HepG2 (cell line): Measurements from ENCODE around the gene PIK3R4. TPM values are rescaled to one million over a fixed set of nuclear protein-coding genes. Genes with fewer than 3 reads are reported as not detected.

Source experiments
- ARID5B ChIP-seq: IDR thresholded peaks from 2 replicates; pipeline ENCODE4 v1.4.0; 2020; ENCODE audit warnings: mild to moderate bottlenecking, missing genetic modification reagents
- BRD4 ChIP-seq: sonication (generic); formaldehyde crosslinking; IDR thresholded peaks from 2 replicates; pipeline ENCODE4 v1.4.0; 2020; ENCODE audit warnings: missing genetic modification reagents
- DMAP1 ChIP-seq: IDR thresholded peaks from 2 replicates; pipeline ENCODE4 v1.6.1; 2016
- ETV6 ChIP-seq: sonication (generic); formaldehyde crosslinking; conservative IDR thresholded peaks from 2 replicates; pipeline ENCODE4 v1.4.0; 2020; ENCODE audit warnings: missing genetic modification reagents
- FOXA3 ChIP-seq: IDR thresholded peaks from 2 replicates; pipeline ENCODE4 v1.6.1; 2016; ENCODE audit warnings: missing genetic modification reagents, missing compliant biosample characterization
- FOXO1 ChIP-seq: sonication (generic); formaldehyde crosslinking; IDR thresholded peaks from 2 replicates; pipeline ENCODE4 v1.4.0; 2020; ENCODE audit warnings: missing genetic modification reagents
- HMG20A ChIP-seq: IDR thresholded peaks from 2 replicates; pipeline ENCODE4 v1.6.1; 2016; ENCODE audit warnings: borderline replicate concordance
- MIER2 ChIP-seq: IDR thresholded peaks from 2 replicates; pipeline ENCODE4 v1.6.1; 2016; ENCODE audit warnings: missing biosample characterization, missing genetic modification reagents
- PCBP1 ChIP-seq: fragments of 200-400 bp; formaldehyde crosslinking; IDR thresholded peaks from 2 replicates; pipeline ENCODE4 v1.6.1; 2017; ENCODE audit warnings: mild to moderate bottlenecking, low read depth, low read length, borderline replicate concordance
- RARA ChIP-seq: IDR thresholded peaks from 2 replicates; pipeline ENCODE4 v1.6.1; 2016; ENCODE audit warnings: missing genetic modification reagents, missing compliant biosample characterization
- SOX13 ChIP-seq, 3 experiments: fragments of 450-650 bp in 1 of 3; sonication (generic) in 1 of 3; formaldehyde crosslinking in 1 of 3; IDR thresholded peaks in 2 of 3; conservative IDR thresholded peaks in 1 of 3; 2 replicates each; pipeline versions ENCODE4 v1.5.0 to v1.6.1; 2016 to 2020; ENCODE audit warnings: antibody characterized with exemption in 1 of 3, mild to moderate bottlenecking in 1 of 3, missing compliant biosample characterization in 1 of 3, missing genetic modification reagents in 1 of 3, moderate library complexity in 1 of 3
- TFDP1 ChIP-seq: IDR thresholded peaks from 2 replicates; pipeline ENCODE4 v1.6.1; 2016; ENCODE audit warnings: missing compliant biosample characterization, missing genetic modification reagents, borderline replicate concordance
- ZNF644 ChIP-seq: IDR thresholded peaks from 2 replicates; pipeline ENCODE4 v1.6.1; 2016; ENCODE audit warnings: low read depth
- polyA plus RNA-seq, 8 experiments: library from polyadenylated mRNA; depleted of rRNA in 3 of 8; stranded (reverse) in 7 of 8; unstranded in 1 of 8; fragments of >200 nt; fragmentation: Illumina TruSeq in 4 of 8; extraction: Trizol in 4 of 8; gene quantifications; 2 replicates each; pipeline versions ENCODE4 v1.2.1 to v1.2.3, GENCODE V29; 2011 to 2016; ENCODE audit warnings: low read depth in 4 of 8, missing spikeins in 1 of 8, mixed read lengths in 1 of 8; ENCODE audit not compliant: insufficient read depth in 1 of 8
- total RNA-seq, 5 experiments: library from RNA; depleted of rRNA; stranded (reverse); fragments of >200 nt; fragmentation: Illumina TruSeq; extraction: Trizol; gene quantifications; 2 replicates each; pipeline ENCODE4 v1.2.3, GENCODE V29; 2016; ENCODE audit warnings: low read depth in 1 of 5

The PIK3R4 gene
- total and polyA plus RNA-seq, 2 of the 13 experiments (the other 11 are each of a cell fraction or from before 2014, with no cell fraction given) = 22.4 to 26.0 TPM

- TF ChIP-seq ARID5B (CRISPR knock-in tag) = peak; percentile 55
- TF ChIP-seq DMAP1 (CRISPR knock-in tag) = no peak
- TF ChIP-seq RARA (CRISPR knock-in tag) = peak; percentile 38; the same call in 1 of the 2 replicates
- peak; percentile 43; the same call in 1 of the 2 replicates for TF ChIP-seq HMG20A (CRISPR knock-in tag)
- TF ChIP-seq TFDP1 (CRISPR knock-in tag) = no peak
- TF ChIP-seq BRD4 = no peak
- 0 out of 2 replicates have a peak, but pooled peaks have one; percentile 38 for TF ChIP-seq FOXA3
- no peak for TF ChIP-seq MIER2 (CRISPR knock-in tag)
- no peak for TF ChIP-seq ETV6 (CRISPR knock-in tag)
- peak; percentile 59 for TF ChIP-seq FOXO1 (CRISPR knock-in tag)
- no peak for TF ChIP-seq PCBP1
- TF ChIP-seq ZNF644 (CRISPR knock-in tag) = 0 out of 2 replicates have a peak, but pooled peaks have one; percentile 57
- no peak for TF ChIP-seq SOX13 (IDR thresholded peaks at IDR 0.05)
- TF ChIP-seq SOX13 (CRISPR knock-in tag; conservative IDR thresholded peaks at IDR 0.05 in 1 of 2, IDR thresholded peaks at IDR 0.05 in 1 of 2) = peak in 1 of 2 experiments; percentile 36; a peak in 1 of 4 replicates
- TF ChIP-seq, all 625 proteins: peak for 19
Observed at GRCh38 chr3:130702985-130703384, 43.6 kb downstream of the PIK3R4 start (continued).
